A549 (cell line): ENCODE data around the gene TACC3. TPM values are rescaled to one million over a fixed set of nuclear protein-coding genes. Genes with fewer than 3 reads are reported as not detected.

Experiments used
- ATOH8 ChIP-seq: fragments of 250-450 bp; sonication (Bioruptor Pico); IDR thresholded peaks from 2 replicates; pipeline ENCODE4 v1.5.0; 2020; ENCODE audit warnings: low read depth, mild to moderate bottlenecking, moderate library complexity
- BCL3 ChIP-seq: fragments of >200 bp; sonication (Bioruptor Twin); formaldehyde crosslinking; IDR thresholded peaks from 3 replicates; pipeline ENCODE4 v1.6.1; 2016
- CBX2 ChIP-seq: fragments of 200-600 bp; sonication (generic); IDR thresholded peaks from 2 replicates; pipeline ENCODE4 v1.6.1; 2016; ENCODE audit warnings: low read depth, mild to moderate bottlenecking, borderline replicate concordance
- CEBPB ChIP-seq, 2 experiments: fragments of >200 bp in 1 of 2; sonication (Bioruptor Twin) in 1 of 2; formaldehyde crosslinking in 1 of 2; IDR thresholded peaks; 2 replicates each; pipeline ENCODE4 v1.6.1; 2012 to 2016
- E2F6 ChIP-seq: IDR thresholded peaks from 2 replicates; pipeline ENCODE4 v1.6.1; 2012; ENCODE audit warnings: low read depth, borderline replicate concordance
- EHF ChIP-seq: fragments of 250-450 bp; sonication (Bioruptor Pico); IDR thresholded peaks from 2 replicates; pipeline ENCODE4 v1.5.0; 2020; ENCODE audit warnings: mild to moderate bottlenecking
- EHMT2 ChIP-seq: fragments of 200-600 bp; sonication (generic); IDR thresholded peaks from 2 replicates; pipeline ENCODE4 v1.6.1; 2016; ENCODE audit warnings: antibody characterized with exemption, low read depth, mild to moderate bottlenecking, moderate library complexity
- FOSL2 ChIP-seq, 2 experiments: fragments of 450-650 bp in 1 of 2; fragments of >200 bp in 1 of 2; sonication (Bioruptor Twin) in 1 of 2; formaldehyde crosslinking; IDR thresholded peaks; 2 replicates each; pipeline versions ENCODE4 v1.5.0 to v1.6.1; 2016 to 2020; ENCODE audit warnings: mild to moderate bottlenecking in 1 of 2, moderate library complexity in 1 of 2
- GATA3 ChIP-seq: IDR thresholded peaks from 2 replicates; pipeline ENCODE4 v1.6.1; 2012; ENCODE audit warnings: borderline replicate concordance
- HDAC2 ChIP-seq: fragments of 200-600 bp; sonication (generic); IDR thresholded peaks from 2 replicates; pipeline ENCODE4 v1.6.1; 2016
- KDM5A ChIP-seq: fragments of 200-600 bp; sonication (generic); IDR thresholded peaks from 2 replicates; pipeline ENCODE4 v1.6.1; 2016; ENCODE audit warnings: antibody characterized with exemption, mild to moderate bottlenecking
- MAFK ChIP-seq: fragments of 450-650 bp; IDR thresholded peaks from 2 replicates; pipeline ENCODE4 v1.6.1; 2014; ENCODE audit not compliant: partially characterized antibody
- MYC ChIP-seq: IDR thresholded peaks from 2 replicates; pipeline ENCODE4 v1.6.1; 2012; ENCODE audit warnings: mild to moderate bottlenecking, inconsistent platforms, low read length, improper control_type of control experiment, borderline replicate concordance
- NFE2L2 ChIP-seq: fragments of 150-350 bp; conservative IDR thresholded peaks from 2 replicates; pipeline ENCODE4 v1.6.1; 2014; ENCODE audit warnings: low read length
- PBX3 ChIP-seq: IDR thresholded peaks from 2 replicates; pipeline ENCODE4 v1.6.1; 2012
- POLR2AphosphoS2 ChIP-seq: conservative IDR thresholded peaks from 2 replicates; pipeline ENCODE4 v1.6.1; 2012; ENCODE audit warnings: low read length, improper control_type of control experiment, inconsistent platforms
- RAD21 ChIP-seq, 2 experiments: fragments of >200 bp in 1 of 2; sonication (Bioruptor Twin) in 1 of 2; formaldehyde crosslinking in 1 of 2; IDR thresholded peaks in 1 of 2; conservative IDR thresholded peaks in 1 of 2; 2 replicates in 1 of 2; 3 replicates in 1 of 2; pipeline ENCODE4 v1.6.1; 2012 to 2018; ENCODE audit warnings: inconsistent platforms in 1 of 2
- RCOR1 ChIP-seq: fragments of 150-350 bp; IDR thresholded peaks from 2 replicates; pipeline ENCODE4 v1.6.1; 2014; ENCODE audit warnings: antibody characterized with exemption, low read length, low read depth
- RFX5 ChIP-seq: fragments of 450-650 bp; IDR thresholded peaks from 2 replicates; pipeline ENCODE4 v1.7.1; 2014; ENCODE audit warnings: antibody characterized with exemption, mild to moderate bottlenecking, moderate library complexity
- RNF2 ChIP-seq: fragments of 200-600 bp; sonication (generic); IDR thresholded peaks from 2 replicates; pipeline ENCODE4 v1.6.1; 2016; ENCODE audit warnings: low read depth, mild to moderate bottlenecking, antibody characterized with exemption, moderate library complexity, borderline replicate concordance
- USF2 ChIP-seq: fragments of 450-650 bp; IDR thresholded peaks from 2 replicates; pipeline ENCODE4 v1.6.1; 2014; ENCODE audit warnings: antibody characterized with exemption
- ZFP36 ChIP-seq: fragments of 450-650 bp; IDR thresholded peaks from 2 replicates; pipeline ENCODE4 v1.6.1; 2014; ENCODE audit warnings: borderline replicate concordance; ENCODE audit not compliant: partially characterized antibody
- ZNF302 ChIP-seq: fragments of 250-450 bp; sonication (Bioruptor Pico); IDR thresholded peaks from 2 replicates; pipeline ENCODE4 v1.9.0; 2021; ENCODE audit warnings: inconsistent platforms, mild to moderate bottlenecking, moderate library complexity
- polyA plus RNA-seq, 4 experiments: library from polyadenylated mRNA; depleted of rRNA in 3 of 4; stranded (reverse); fragments of >200 nt; fragmentation: RNase III in 1 of 4; extraction: RNeasy Plus Mini Kit Qiagen cat#74134 plus additional on column Dnase treatment in 1 of 4; gene quantifications; 2 replicates in 3 of 4; 3 replicates in 1 of 4; pipeline ENCODE4 v1.2.3, GENCODE V29; 2011 to 2017

TACC3 gene
- polyA plus RNA-seq, 2 of the 4 experiments (the other 2 are of a cell fraction) = 25.9 to 70.6 TPM

- no peak for TF ChIP-seq CBX2
- no peak for TF ChIP-seq KDM5A
- peak; percentile 93 for TF ChIP-seq MYC
- TF ChIP-seq BCL3 = 0 out of 3 replicates have a peak, but pooled peaks have one; percentile 61
- TF ChIP-seq HDAC2 = no peak
- TF ChIP-seq CEBPB (IDR thresholded peaks at IDR 0.05) = no peak
- TF ChIP-seq ZFP36 = no peak
- TF ChIP-seq EHF (CRISPR knock-in tag) = no peak
- peak; percentile 66; the same call in 1 of the 2 replicates for TF ChIP-seq RFX5
- TF ChIP-seq RAD21 (conservative IDR thresholded peaks at IDR 0.05 in 1 of 2, IDR thresholded peaks at IDR 0.05 in 1 of 2) = no peak
- TF ChIP-seq RNF2 = no peak
- TF ChIP-seq FOSL2 (IDR thresholded peaks at IDR 0.05) = no peak
- TF ChIP-seq FOSL2 (CRISPR knock-in tag; IDR thresholded peaks at IDR 0.05) = no peak
- TF ChIP-seq EHMT2 = no peak
- peak; percentile 99 for TF ChIP-seq E2F6
- no peak for TF ChIP-seq USF2
- no peak for TF ChIP-seq PBX3
- no peak for TF ChIP-seq RCOR1
- no peak for TF ChIP-seq NFE2L2
- TF ChIP-seq POLR2AphosphoS2 = no peak
- TF ChIP-seq MAFK = no peak
- TF ChIP-seq GATA3 = no peak; the same call in 1 of the 2 replicates
- no peak for TF ChIP-seq ATOH8 (CRISPR knock-in tag)
- no peak for TF ChIP-seq ZNF302
Measured at GRCh38 chr4:1712216-1713002, 8.9 kb upstream of the TACC3 start, which contains the start of gene SLBP (continued).
